Nephron (organoid): ENCODE results near the gene TNFRSF11A.

Experiments used
- H3K27ac Mint-ChIP-seq, 3 experiments: 2 replicates each; pipeline ENCODE4 v1.8.0; 2020; ENCODE audit warnings: mixed read lengths in 3 of 3, mild to moderate bottlenecking in 2 of 3, moderate library complexity in 1 of 3
- H3K27me3 Mint-ChIP-seq: 2 replicates; pipeline ENCODE4 v1.8.0; 2021; ENCODE audit warnings: low read depth, mild to moderate bottlenecking, moderate library complexity, mixed read lengths
- H3K36me3 Mint-ChIP-seq: 2 replicates; pipeline ENCODE4 v1.8.0; 2020; ENCODE audit warnings: low read depth, mixed read lengths
- H3K4me1 Mint-ChIP-seq: 2 replicates; pipeline ENCODE4 v1.8.0; 2020; ENCODE audit warnings: mixed read lengths
- H3K4me3 Mint-ChIP-seq, 3 experiments: 2 replicates each; pipeline ENCODE4 v1.8.0; 2020; ENCODE audit warnings: mild to moderate bottlenecking in 3 of 3, mixed read lengths in 3 of 3, moderate library complexity in 2 of 3
- H3K9me3 Mint-ChIP-seq: 2 replicates; pipeline ENCODE4 v1.8.0; 2020; ENCODE audit warnings: mixed read lengths
- TF ChIP-seq, protein P1 (sequence below), 3 experiments: fragments of 200-600 bp; sonication (generic); IDR thresholded peaks; one replicate each; pipeline ENCODE4 v1.5.0; 2021; ENCODE audit warnings: antibody characterized with exemption in 3 of 3; ENCODE audit not compliant: unreplicated experiment in 3 of 3

Gene TNFRSF11A

DNA sequence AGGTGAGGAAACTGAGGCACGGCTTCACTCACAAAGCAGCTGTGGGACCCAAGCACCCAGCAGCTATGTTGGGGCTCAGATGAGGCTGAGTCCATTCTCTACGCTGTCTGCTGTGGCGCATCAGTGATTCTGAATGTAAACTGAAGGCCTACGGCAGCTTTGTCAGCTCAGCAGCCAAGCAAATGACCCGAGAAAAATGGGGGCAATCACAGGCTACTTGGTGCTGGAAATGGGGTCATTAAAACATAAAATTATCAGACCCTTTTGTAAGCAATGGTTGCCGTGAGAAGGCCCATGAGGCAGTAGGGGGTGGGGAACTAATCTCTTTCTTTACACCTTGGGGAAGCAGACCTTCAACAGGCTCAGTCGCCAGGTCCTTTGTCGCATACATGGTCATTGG is 113.8 kb downstream of the TNFRSF11A start:
- H3K27ac Mint-ChIP-seq: no peak overlapping the region
- no peak overlapping the region for H3K4me3 Mint-ChIP-seq
- TF ChIP-seq, protein P1, sequence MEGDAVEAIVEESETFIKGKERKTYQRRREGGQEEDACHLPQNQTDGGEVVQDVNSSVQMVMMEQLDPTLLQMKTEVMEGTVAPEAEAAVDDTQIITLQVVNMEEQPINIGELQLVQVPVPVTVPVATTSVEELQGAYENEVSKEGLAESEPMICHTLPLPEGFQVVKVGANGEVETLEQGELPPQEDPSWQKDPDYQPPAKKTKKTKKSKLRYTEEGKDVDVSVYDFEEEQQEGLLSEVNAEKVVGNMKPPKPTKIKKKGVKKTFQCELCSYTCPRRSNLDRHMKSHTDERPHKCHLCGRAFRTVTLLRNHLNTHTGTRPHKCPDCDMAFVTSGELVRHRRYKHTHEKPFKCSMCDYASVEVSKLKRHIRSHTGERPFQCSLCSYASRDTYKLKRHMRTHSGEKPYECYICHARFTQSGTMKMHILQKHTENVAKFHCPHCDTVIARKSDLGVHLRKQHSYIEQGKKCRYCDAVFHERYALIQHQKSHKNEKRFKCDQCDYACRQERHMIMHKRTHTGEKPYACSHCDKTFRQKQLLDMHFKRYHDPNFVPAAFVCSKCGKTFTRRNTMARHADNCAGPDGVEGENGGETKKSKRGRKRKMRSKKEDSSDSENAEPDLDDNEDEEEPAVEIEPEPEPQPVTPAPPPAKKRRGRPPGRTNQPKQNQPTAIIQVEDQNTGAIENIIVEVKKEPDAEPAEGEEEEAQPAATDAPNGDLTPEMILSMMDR (IDR thresholded peaks at IDR 0.05; ENCODE audit: unreplicated experiment in 3 of 3): no peak
- H3K4me1 Mint-ChIP-seq: peaks cover 8% of the 10 kb centered on the region
- H3K9me3 Mint-ChIP-seq: peaks cover 3% of the 10 kb centered on the region
- peaks cover 9% of the 10 kb centered on the region for H3K27me3 Mint-ChIP-seq
- no peaks in the 10 kb centered on the region for H3K36me3 Mint-ChIP-seq
